Measurements from ENCODE around the gene GOSR1.
"Not testable (repeated sequence)": the region's sequence is repeated elsewhere in the genome, so short reads cannot be mapped to it uniquely, and the experiment has no call there.

The GOSR1 gene

GRCh38 chr17:30506481-30506880 lies 29.3 kb downstream of the GOSR1 start:
- DNase-seq, result no peak

GRCh38 chr17:30513346-30513745 lies 36.1 kb downstream of the GOSR1 start:
- DNase-seq, result no peak

- no peak for DNase-seq
These were observed 37.8 kb downstream of the GOSR1 start for GRCh38 chr17:30514895-30515596.

- DNase-seq, result no peak
These were observed 40.6 kb downstream of the GOSR1 start for GRCh38 chr17:30517786-30518185.

GRCh38 chr17:30519166-30519565 lies 42.0 kb downstream of the GOSR1 start:
- no peak for DNase-seq

- no peak for DNase-seq
These were observed 42.5 kb downstream of the GOSR1 start for GRCh38 chr17:30519707-30520106.

GRCh38 chr17:30520436-30520835 lies 43.2 kb downstream of the GOSR1 start:
- no peak for DNase-seq

- DNase-seq, result no peak
These were observed 43.7 kb downstream of the GOSR1 start for GRCh38 chr17:30520882-30521281.

- DNase-seq, result no peak
These were observed 44.6 kb downstream of the GOSR1 start for GRCh38 chr17:30521766-30522165.

- not testable (repeated sequence) for DNase-seq
These were observed 46.0 kb downstream of the GOSR1 start for GRCh38 chr17:30523236-30523635.

- no peak for DNase-seq
These were observed 47.6 kb downstream of the GOSR1 start for GRCh38 chr17:30524847-30525246.

GRCh38 chr17:30526401-30526800 lies 49.2 kb downstream of the GOSR1 start:
- no peak for DNase-seq

GRCh38 chr17:30528701-30529100 lies 51.5 kb downstream of the GOSR1 start:
- not testable (repeated sequence) for DNase-seq

GRCh38 chr17:30530346-30531025 lies 53.3 kb downstream of the GOSR1 start:
- no peak for DNase-seq

GRCh38 chr17:30532871-30533270 lies 55.7 kb downstream of the GOSR1 start:
- no peak for DNase-seq

GRCh38 chr17:30534298-30534697 lies 57.1 kb downstream of the GOSR1 start:
- DNase-seq, result no peak

GRCh38 chr17:30534938-30535921 lies 58.0 kb downstream of the GOSR1 start:
- no peak for DNase-seq

GRCh38 chr17:30536846-30537245 lies 59.6 kb downstream of the GOSR1 start:
- not testable (repeated sequence) for DNase-seq

- not testable (repeated sequence) for DNase-seq
These were observed 60.5 kb downstream of the GOSR1 start for GRCh38 chr17:30537667-30538066.

- no peak for DNase-seq
These were observed 64.6 kb downstream of the GOSR1 start for GRCh38 chr17:30541802-30542201.

GRCh38 chr17:30543456-30543855 lies 66.2 kb downstream of the GOSR1 start:
- no peak for DNase-seq

GRCh38 chr17:30545024-30545423 lies 67.8 kb downstream of the GOSR1 start:
- DNase-seq, result no peak

Measured in activated CD4-positive, alpha-beta T cell treated with anti-CD3 and anti-CD28 coated beads, Interleukin-2, amount 50 U/mL, for 16 hours (primary cell).